SK-N-SH (cell line): ENCODE results near the gene JMJD1C. TPM values are rescaled to one million over a fixed set of nuclear protein-coding genes. Genes with fewer than 3 reads are reported as not detected.

Source experiments
- CTCF ChIA-PET: fragments of 300-600, 350-600 bp; formaldehyde crosslinking; extraction: SDS; loops from one replicate; lab custom pipeline; 2021; lab: Yijun Ruan, JAX
- POLR2A ChIA-PET: fragments of 350-600 bp; sonication (Branson Sonifier 250); formaldehyde crosslinking; extraction: SDS; loops from one replicate; lab custom pipeline; 2020; ENCODE audit warnings: antibody characterized with exemption, inconsistent platforms; lab: Yijun Ruan, JAX
- DNase-seq: peaks from one replicate; pipeline ENCODE4 v3.0.0; 2012
- H2AFZ ChIP-seq: fragments of 200-600 bp; sonication (generic); 2 replicates; pipeline ENCODE4 v1.8.1; 2016; ENCODE audit warnings: antibody characterized with exemption, mild to moderate bottlenecking, low read depth
- H3F3A ChIP-seq: fragments of 200-600 bp; sonication (generic); replicated peaks from 2 replicates; pipeline ENCODE3; 2016; ENCODE audit warnings: antibody characterized with exemption, mild to moderate bottlenecking; ENCODE audit not compliant: insufficient read depth
- H3K27ac ChIP-seq, 2 experiments: fragments of 200-500 bp in 1 of 2; fragments of 200-600 bp in 1 of 2; sonication (Bioruptor generic) in 1 of 2; sonication (generic), shearing (Covaris generic) in 1 of 2; 2 replicates each; pipeline versions ENCODE4 v1.5.1 to v1.6.1; 2014 to 2016; ENCODE audit warnings: low read depth in 2 of 2, inconsistent platforms in 1 of 2, low read length in 1 of 2, mild to moderate bottlenecking in 1 of 2, mixed read lengths in 1 of 2
- H3K27me3 ChIP-seq: fragments of 200-600 bp; sonication (generic), shearing (Covaris generic); 2 replicates; pipeline ENCODE4 v1.6.1; 2016; ENCODE audit warnings: mixed run types; ENCODE audit not compliant: insufficient read depth
- H3K36me3 ChIP-seq, 2 experiments: fragments of 200-500 bp in 1 of 2; fragments of 200-600 bp in 1 of 2; sonication (Bioruptor generic) in 1 of 2; sonication (generic) in 1 of 2; replicated peaks in 1 of 2; 2 replicates each; pipeline versions ENCODE3 to v1.5.1; 2014 to 2016; ENCODE audit warnings: low read length in 1 of 2, mild to moderate bottlenecking in 1 of 2; ENCODE audit not compliant: insufficient read depth in 2 of 2, control insufficient read depth in 1 of 2
- H3K4me1 ChIP-seq, 2 experiments: fragments of 200-500 bp in 1 of 2; fragments of 200-600 bp in 1 of 2; sonication (Bioruptor generic) in 1 of 2; sonication (generic), shearing (Covaris generic) in 1 of 2; 2 replicates each; pipeline versions ENCODE4 v1.5.1 to v1.6.1; 2014 to 2016; ENCODE audit warnings: low read depth in 1 of 2, low read length in 1 of 2, mixed run types in 1 of 2; ENCODE audit not compliant: insufficient read depth in 2 of 2, control insufficient read depth in 1 of 2
- H3K4me2 ChIP-seq: fragments of 200-600 bp; sonication (generic), shearing (Covaris generic); 2 replicates; pipeline ENCODE4 v1.6.1; 2017; ENCODE audit warnings: mixed run types
- H3K4me3 ChIP-seq, 2 experiments: fragments of 200-500 bp in 1 of 2; fragments of 200-600 bp in 1 of 2; sonication (Bioruptor generic) in 1 of 2; sonication (generic), shearing (Covaris generic) in 1 of 2; 2 replicates each; pipeline versions ENCODE4 v1.5.1 to v1.8.1; 2014 to 2016; ENCODE audit warnings: low read depth in 2 of 2, inconsistent platforms in 1 of 2, low read length in 1 of 2, mild to moderate bottlenecking in 1 of 2, mixed read lengths in 1 of 2, moderate library complexity in 1 of 2
- H3K79me2 ChIP-seq: fragments of 200-600 bp; sonication (generic); 2 replicates; pipeline ENCODE4 v1.8.1; 2017; ENCODE audit warnings: mild to moderate bottlenecking; ENCODE audit not compliant: insufficient read depth
- H3K9ac ChIP-seq: fragments of 200-600 bp; sonication (generic); 2 replicates; pipeline ENCODE4 v1.6.1; 2017; ENCODE audit warnings: mixed run types
- H3K9me2 ChIP-seq: fragments of 200-600 bp; sonication (generic); 2 replicates; pipeline ENCODE4 v1.6.1; 2017; ENCODE audit warnings: mixed run types
- H3K9me3 ChIP-seq: fragments of 200-600 bp; sonication (generic); 2 replicates; pipeline ENCODE4 v1.6.1; 2017; ENCODE audit warnings: mixed run types, mild to moderate bottlenecking, moderate library complexity
- H4K20me1 ChIP-seq: fragments of 200-600 bp; sonication (generic); 2 replicates; pipeline ENCODE4 v1.6.1; 2017; ENCODE audit warnings: mild to moderate bottlenecking, mixed run types; ENCODE audit not compliant: insufficient read depth
- EP300 ChIP-seq, 2 experiments: IDR thresholded peaks; 2 replicates each; pipeline versions ENCODE4 v1.4.0 to v1.6.1; 2012; ENCODE audit warnings: borderline replicate concordance in 1 of 2, low read depth in 1 of 2, low read length in 1 of 2
- EZH2phosphoT487 ChIP-seq: fragments of 200-600 bp; sonication (generic); IDR thresholded peaks from 2 replicates; pipeline ENCODE4 v1.6.1; 2017; ENCODE audit warnings: low read depth, mixed run types, mild to moderate bottlenecking, antibody characterized with exemption, moderate library complexity, borderline replicate concordance
- FOXJ3 ChIP-seq: sonication (generic); formaldehyde crosslinking; IDR thresholded peaks from 2 replicates; pipeline ENCODE4 v1.5.1; 2020; ENCODE audit warnings: mild to moderate bottlenecking, missing genetic modification reagents
- GABPA ChIP-seq: IDR thresholded peaks from 2 replicates; pipeline ENCODE4 v1.4.0; 2012; ENCODE audit warnings: low read depth, mild to moderate bottlenecking
- JUND ChIP-seq: IDR thresholded peaks from 2 replicates; pipeline ENCODE4 v1.4.0; 2012
- MAX ChIP-seq: IDR thresholded peaks from 2 replicates; pipeline ENCODE4 v1.4.0; 2012; ENCODE audit warnings: low read depth
- MEF2A ChIP-seq: IDR thresholded peaks from 2 replicates; pipeline ENCODE4 v1.4.0; 2012; ENCODE audit warnings: low read depth, borderline replicate concordance
- NFIC ChIP-seq: IDR thresholded peaks from 2 replicates; pipeline ENCODE4 v1.4.0; 2012; ENCODE audit warnings: borderline replicate concordance
- NRF1 ChIP-seq: IDR thresholded peaks from 2 replicates; pipeline ENCODE4 v1.6.1; 2012; ENCODE audit warnings: low read depth, mild to moderate bottlenecking, low read length
- RAD21 ChIP-seq: IDR thresholded peaks from 2 replicates; pipeline ENCODE4 v1.6.1; 2012; ENCODE audit warnings: mild to moderate bottlenecking, low read length
- RFX5 ChIP-seq: IDR thresholded peaks from 2 replicates; pipeline ENCODE4 v1.6.1; 2012; ENCODE audit warnings: mild to moderate bottlenecking, improper control_type of control experiment, low read length
- RXRA ChIP-seq: IDR thresholded peaks from 2 replicates; pipeline ENCODE4 v1.4.0; 2012; ENCODE audit warnings: low read depth, mild to moderate bottlenecking, borderline replicate concordance
- SIN3A ChIP-seq: IDR thresholded peaks from 2 replicates; pipeline ENCODE4 v1.6.1; 2012; ENCODE audit warnings: low read depth, mild to moderate bottlenecking, low read length, moderate library complexity, borderline replicate concordance
- TAF1 ChIP-seq: IDR thresholded peaks from 2 replicates; pipeline ENCODE4 v1.6.1; 2012; ENCODE audit warnings: low read depth, mild to moderate bottlenecking, low read length, moderate library complexity, borderline replicate concordance
- WGBS: methylation state at CpG from one replicate; pipeline ENCODE4 v1.1.6; 2017; ENCODE audit warnings: low lambda C conversion rate; 5-methylcytosine and 5-hydroxymethylcytosine counted together
- polyA plus RNA-seq, 3 experiments: library from polyadenylated mRNA; depleted of rRNA; stranded (reverse); fragments of >200 nt; gene quantifications; 2 replicates each; pipeline ENCODE4 v1.2.3, GENCODE V29; 2012
- TF ChIP-seq, protein P1 (sequence below): fragments of 200-600 bp; sonication (generic); IDR thresholded peaks from 2 replicates; pipeline ENCODE4 v1.6.1; 2017; ENCODE audit warnings: antibody characterized with exemption, mild to moderate bottlenecking, moderate library complexity
- TF ChIP-seq, protein P2 (sequence below): IDR thresholded peaks from 2 replicates; pipeline ENCODE4 v1.4.0; 2012; ENCODE audit warnings: low read depth, borderline replicate concordance
- TF ChIP-seq, protein P3 (sequence below): IDR thresholded peaks from 2 replicates; pipeline ENCODE4; 2012
- TF ChIP-seq, protein P4 (sequence below): fragments of 150-350 bp; IDR thresholded peaks from 2 replicates; pipeline ENCODE4 v1.6.1; 2016; ENCODE audit warnings: mild to moderate bottlenecking, low read depth, low read length

The JMJD1C gene
- polyA plus RNA-seq, 1 of the 3 experiments (the other 2 are of a cell fraction) = 11.7 TPM

GRCh38 chr10:63200431-63200830 is 265.3 kb downstream of the JMJD1C start:
- H3K9me3 ChIP-seq = no peaks in the 10 kb centered on the region
- DNase-seq = no peak
- peaks cover 42% of the 10 kb centered on the region for H3K79me2 ChIP-seq
- H3K4me1 ChIP-seq = peaks cover 0 to 18% of the 10 kb centered on the region in 2 experiments; a peak in 2 of 4 replicates
- ChIA-PET POLR2A (no interaction called here), CTCF (interaction anchor here (0.8 to 2.4 kb wide), 5 partner anchors 16 to 520 kb away, joined by 3 to 9 read pairs (median 4); no protein-coding TSS in a partner anchor)
- no peak overlapping the region for H2AFZ ChIP-seq
- H3F3A ChIP-seq = peaks cover 17% of the 10 kb centered on the region
- H3K27ac ChIP-seq = no peak overlapping the region
- no peak overlapping the region for H3K9ac ChIP-seq
- H3K4me2 ChIP-seq = no peak overlapping the region
- H3K9me2 ChIP-seq = no peaks in the 10 kb centered on the region
- TF ChIP-seq GABPA (no peak), NRF1 (no peak), RFX5 (no peak), FOXJ3 (no peak), SIN3A (no peak), MAX (no peak), TAF1 (no peak), RXRA (no peak), RAD21 (no peak), NFIC (no peak), MEF2A (no peak), JUND (no peak), EZH2phosphoT487 (no peak), EP300 (IDR thresholded peaks at IDR 0.05; ENCODE audit: borderline replicate concordance in 1 of 2, low read depth in 1 of 2, low read length in 1 of 2) (no peak)
- TF ChIP-seq, protein P1, sequence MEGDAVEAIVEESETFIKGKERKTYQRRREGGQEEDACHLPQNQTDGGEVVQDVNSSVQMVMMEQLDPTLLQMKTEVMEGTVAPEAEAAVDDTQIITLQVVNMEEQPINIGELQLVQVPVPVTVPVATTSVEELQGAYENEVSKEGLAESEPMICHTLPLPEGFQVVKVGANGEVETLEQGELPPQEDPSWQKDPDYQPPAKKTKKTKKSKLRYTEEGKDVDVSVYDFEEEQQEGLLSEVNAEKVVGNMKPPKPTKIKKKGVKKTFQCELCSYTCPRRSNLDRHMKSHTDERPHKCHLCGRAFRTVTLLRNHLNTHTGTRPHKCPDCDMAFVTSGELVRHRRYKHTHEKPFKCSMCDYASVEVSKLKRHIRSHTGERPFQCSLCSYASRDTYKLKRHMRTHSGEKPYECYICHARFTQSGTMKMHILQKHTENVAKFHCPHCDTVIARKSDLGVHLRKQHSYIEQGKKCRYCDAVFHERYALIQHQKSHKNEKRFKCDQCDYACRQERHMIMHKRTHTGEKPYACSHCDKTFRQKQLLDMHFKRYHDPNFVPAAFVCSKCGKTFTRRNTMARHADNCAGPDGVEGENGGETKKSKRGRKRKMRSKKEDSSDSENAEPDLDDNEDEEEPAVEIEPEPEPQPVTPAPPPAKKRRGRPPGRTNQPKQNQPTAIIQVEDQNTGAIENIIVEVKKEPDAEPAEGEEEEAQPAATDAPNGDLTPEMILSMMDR = no peak
- TF ChIP-seq, protein P2, sequence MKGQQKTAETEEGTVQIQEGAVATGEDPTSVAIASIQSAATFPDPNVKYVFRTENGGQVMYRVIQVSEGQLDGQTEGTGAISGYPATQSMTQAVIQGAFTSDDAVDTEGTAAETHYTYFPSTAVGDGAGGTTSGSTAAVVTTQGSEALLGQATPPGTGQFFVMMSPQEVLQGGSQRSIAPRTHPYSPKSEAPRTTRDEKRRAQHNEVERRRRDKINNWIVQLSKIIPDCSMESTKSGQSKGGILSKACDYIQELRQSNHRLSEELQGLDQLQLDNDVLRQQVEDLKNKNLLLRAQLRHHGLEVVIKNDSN = no peak
- TF ChIP-seq, protein P3, sequence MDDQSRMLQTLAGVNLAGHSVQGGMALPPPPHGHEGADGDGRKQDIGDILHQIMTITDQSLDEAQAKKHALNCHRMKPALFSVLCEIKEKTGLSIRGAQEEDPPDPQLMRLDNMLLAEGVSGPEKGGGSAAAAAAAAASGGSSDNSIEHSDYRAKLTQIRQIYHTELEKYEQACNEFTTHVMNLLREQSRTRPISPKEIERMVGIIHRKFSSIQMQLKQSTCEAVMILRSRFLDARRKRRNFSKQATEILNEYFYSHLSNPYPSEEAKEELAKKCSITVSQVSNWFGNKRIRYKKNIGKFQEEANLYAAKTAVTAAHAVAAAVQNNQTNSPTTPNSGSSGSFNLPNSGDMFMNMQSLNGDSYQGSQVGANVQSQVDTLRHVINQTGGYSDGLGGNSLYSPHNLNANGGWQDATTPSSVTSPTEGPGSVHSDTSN = no peak
- TF ChIP-seq, protein P4, sequence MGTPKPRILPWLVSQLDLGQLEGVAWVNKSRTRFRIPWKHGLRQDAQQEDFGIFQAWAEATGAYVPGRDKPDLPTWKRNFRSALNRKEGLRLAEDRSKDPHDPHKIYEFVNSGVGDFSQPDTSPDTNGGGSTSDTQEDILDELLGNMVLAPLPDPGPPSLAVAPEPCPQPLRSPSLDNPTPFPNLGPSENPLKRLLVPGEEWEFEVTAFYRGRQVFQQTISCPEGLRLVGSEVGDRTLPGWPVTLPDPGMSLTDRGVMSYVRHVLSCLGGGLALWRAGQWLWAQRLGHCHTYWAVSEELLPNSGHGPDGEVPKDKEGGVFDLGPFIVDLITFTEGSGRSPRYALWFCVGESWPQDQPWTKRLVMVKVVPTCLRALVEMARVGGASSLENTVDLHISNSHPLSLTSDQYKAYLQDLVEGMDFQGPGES = no peak
- H3K36me3 ChIP-seq = peaks cover 69 to 74% of the 10 kb centered on the region in 2 experiments
- H3K4me3 ChIP-seq = no peak overlapping the region
- 89% methylated on average over 6 of the region's 6 CpGs for WGBS
- no peaks in the 10 kb centered on the region for H3K27me3 ChIP-seq
- H4K20me1 ChIP-seq = peaks cover 4% of the 10 kb centered on the region; the same call in 1 of the 2 replicates
